ENCODE measurements around the gene DYNLT2. TPM values are rescaled to one million over a fixed set of nuclear protein-coding genes. Genes with fewer than 3 reads are reported as not detected.

The DYNLT2 gene
- total and polyA plus RNA-seq, 2 of the 13 experiments (the other 11 are each of a cell fraction or from before 2014, with no cell fraction given), result 2.1 to 4.3 TPM

DNA sequence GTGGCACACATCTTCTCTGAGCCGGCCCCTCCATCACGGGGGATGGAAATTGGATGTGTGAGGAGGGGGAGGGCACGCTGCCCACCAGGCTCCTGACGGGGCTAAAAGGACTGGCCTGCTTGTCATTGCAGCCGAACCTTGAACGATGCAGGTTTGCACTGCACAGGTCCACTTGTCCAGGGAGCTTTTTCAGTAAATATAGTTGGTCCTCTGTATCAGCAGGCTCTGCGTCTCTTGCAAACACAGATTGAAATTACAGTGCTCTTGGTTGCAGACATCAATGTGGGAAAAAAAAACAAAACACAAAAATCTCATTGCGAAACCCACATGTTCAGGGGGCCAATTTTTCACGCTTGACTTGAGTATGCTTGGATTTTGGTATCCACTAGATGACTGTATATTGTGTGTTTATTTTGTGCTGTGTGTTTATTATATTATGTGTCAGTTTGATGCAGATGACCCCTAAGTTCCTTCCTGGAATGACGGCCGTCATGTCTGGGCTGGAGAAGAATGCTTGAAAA is 29.3 kb upstream of the DYNLT2 start (continued):
- TF ChIP-seq, protein P1, sequence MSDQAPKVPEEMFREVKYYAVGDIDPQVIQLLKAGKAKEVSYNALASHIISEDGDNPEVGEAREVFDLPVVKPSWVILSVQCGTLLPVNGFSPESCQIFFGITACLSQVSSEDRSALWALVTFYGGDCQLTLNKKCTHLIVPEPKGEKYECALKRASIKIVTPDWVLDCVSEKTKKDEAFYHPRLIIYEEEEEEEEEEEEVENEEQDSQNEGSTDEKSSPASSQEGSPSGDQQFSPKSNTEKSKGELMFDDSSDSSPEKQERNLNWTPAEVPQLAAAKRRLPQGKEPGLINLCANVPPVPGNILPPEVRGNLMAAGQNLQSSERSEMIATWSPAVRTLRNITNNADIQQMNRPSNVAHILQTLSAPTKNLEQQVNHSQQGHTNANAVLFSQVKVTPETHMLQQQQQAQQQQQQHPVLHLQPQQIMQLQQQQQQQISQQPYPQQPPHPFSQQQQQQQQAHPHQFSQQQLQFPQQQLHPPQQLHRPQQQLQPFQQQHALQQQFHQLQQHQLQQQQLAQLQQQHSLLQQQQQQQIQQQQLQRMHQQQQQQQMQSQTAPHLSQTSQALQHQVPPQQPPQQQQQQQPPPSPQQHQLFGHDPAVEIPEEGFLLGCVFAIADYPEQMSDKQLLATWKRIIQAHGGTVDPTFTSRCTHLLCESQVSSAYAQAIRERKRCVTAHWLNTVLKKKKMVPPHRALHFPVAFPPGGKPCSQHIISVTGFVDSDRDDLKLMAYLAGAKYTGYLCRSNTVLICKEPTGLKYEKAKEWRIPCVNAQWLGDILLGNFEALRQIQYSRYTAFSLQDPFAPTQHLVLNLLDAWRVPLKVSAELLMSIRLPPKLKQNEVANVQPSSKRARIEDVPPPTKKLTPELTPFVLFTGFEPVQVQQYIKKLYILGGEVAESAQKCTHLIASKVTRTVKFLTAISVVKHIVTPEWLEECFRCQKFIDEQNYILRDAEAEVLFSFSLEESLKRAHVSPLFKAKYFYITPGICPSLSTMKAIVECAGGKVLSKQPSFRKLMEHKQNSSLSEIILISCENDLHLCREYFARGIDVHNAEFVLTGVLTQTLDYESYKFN (CRISPR knock-in tag; conservative IDR thresholded peaks at IDR 0.05), result peak; percentile 48
- TF ChIP-seq HNF4G (IDR thresholded peaks at IDR 0.05; ENCODE audit: borderline replicate concordance, low read depth, low read length), result peak; percentile 45; the same call in 1 of the 2 replicates
- no peak for TF ChIP-seq HNF4G (CRISPR knock-in tag; IDR thresholded peaks at IDR 0.05; ENCODE audit: borderline replicate concordance, low read depth)
- peak; percentile 100 for TF ChIP-seq ZNF12 (CRISPR knock-in tag; IDR thresholded peaks at IDR 0.05)
- TF ChIP-seq, protein P2, sequence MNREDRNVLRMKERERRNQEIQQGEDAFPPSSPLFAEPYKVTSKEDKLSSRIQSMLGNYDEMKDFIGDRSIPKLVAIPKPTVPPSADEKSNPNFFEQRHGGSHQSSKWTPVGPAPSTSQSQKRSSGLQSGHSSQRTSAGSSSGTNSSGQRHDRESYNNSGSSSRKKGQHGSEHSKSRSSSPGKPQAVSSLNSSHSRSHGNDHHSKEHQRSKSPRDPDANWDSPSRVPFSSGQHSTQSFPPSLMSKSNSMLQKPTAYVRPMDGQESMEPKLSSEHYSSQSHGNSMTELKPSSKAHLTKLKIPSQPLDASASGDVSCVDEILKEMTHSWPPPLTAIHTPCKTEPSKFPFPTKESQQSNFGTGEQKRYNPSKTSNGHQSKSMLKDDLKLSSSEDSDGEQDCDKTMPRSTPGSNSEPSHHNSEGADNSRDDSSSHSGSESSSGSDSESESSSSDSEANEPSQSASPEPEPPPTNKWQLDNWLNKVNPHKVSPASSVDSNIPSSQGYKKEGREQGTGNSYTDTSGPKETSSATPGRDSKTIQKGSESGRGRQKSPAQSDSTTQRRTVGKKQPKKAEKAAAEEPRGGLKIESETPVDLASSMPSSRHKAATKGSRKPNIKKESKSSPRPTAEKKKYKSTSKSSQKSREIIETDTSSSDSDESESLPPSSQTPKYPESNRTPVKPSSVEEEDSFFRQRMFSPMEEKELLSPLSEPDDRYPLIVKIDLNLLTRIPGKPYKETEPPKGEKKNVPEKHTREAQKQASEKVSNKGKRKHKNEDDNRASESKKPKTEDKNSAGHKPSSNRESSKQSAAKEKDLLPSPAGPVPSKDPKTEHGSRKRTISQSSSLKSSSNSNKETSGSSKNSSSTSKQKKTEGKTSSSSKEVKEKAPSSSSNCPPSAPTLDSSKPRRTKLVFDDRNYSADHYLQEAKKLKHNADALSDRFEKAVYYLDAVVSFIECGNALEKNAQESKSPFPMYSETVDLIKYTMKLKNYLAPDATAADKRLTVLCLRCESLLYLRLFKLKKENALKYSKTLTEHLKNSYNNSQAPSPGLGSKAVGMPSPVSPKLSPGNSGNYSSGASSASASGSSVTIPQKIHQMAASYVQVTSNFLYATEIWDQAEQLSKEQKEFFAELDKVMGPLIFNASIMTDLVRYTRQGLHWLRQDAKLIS (CRISPR knock-in tag; IDR thresholded peaks at IDR 0.05), result no peak
- peak; percentile 15; the same call in 1 of the 2 replicates for TF ChIP-seq SAP130 (CRISPR knock-in tag; IDR thresholded peaks at IDR 0.05; ENCODE audit: low read depth)
- no peak for TF ChIP-seq SOX6 (IDR thresholded peaks at IDR 0.05)
- peak; percentile 71; the same call in 1 of the 2 replicates for TF ChIP-seq SOX6 (CRISPR knock-in tag; IDR thresholded peaks at IDR 0.05)
- TF ChIP-seq, protein P3, sequence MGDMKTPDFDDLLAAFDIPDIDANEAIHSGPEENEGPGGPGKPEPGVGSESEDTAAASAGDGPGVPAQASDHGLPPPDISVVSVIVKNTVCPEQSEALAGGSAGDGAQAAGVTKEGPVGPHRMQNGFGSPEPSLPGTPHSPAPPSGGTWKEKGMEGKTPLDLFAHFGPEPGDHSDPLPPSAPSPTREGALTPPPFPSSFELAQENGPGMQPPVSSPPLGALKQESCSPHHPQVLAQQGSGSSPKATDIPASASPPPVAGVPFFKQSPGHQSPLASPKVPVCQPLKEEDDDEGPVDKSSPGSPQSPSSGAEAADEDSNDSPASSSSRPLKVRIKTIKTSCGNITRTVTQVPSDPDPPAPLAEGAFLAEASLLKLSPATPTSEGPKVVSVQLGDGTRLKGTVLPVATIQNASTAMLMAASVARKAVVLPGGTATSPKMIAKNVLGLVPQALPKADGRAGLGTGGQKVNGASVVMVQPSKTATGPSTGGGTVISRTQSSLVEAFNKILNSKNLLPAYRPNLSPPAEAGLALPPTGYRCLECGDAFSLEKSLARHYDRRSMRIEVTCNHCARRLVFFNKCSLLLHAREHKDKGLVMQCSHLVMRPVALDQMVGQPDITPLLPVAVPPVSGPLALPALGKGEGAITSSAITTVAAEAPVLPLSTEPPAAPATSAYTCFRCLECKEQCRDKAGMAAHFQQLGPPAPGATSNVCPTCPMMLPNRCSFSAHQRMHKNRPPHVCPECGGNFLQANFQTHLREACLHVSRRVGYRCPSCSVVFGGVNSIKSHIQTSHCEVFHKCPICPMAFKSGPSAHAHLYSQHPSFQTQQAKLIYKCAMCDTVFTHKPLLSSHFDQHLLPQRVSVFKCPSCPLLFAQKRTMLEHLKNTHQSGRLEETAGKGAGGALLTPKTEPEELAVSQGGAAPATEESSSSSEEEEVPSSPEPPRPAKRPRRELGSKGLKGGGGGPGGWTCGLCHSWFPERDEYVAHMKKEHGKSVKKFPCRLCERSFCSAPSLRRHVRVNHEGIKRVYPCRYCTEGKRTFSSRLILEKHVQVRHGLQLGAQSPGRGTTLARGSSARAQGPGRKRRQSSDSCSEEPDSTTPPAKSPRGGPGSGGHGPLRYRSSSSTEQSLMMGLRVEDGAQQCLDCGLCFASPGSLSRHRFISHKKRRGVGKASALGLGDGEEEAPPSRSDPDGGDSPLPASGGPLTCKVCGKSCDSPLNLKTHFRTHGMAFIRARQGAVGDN (CRISPR knock-in tag; IDR thresholded peaks at IDR 0.05), result peak; percentile 44; the same call in 1 of the 2 replicates
- TF ChIP-seq LCORL (IDR thresholded peaks at IDR 0.05), result no peak
- TF ChIP-seq LCORL (CRISPR knock-in tag; IDR thresholded peaks at IDR 0.05), result 0 out of 2 replicates have a peak, but pooled peaks have one; percentile 51
- 0 out of 2 replicates have a peak, but pooled peaks have one; percentile 3 for TF ChIP-seq ZFX (CRISPR knock-in tag; IDR thresholded peaks at IDR 0.05; ENCODE audit: low read depth)
- TF ChIP-seq, protein P4, sequence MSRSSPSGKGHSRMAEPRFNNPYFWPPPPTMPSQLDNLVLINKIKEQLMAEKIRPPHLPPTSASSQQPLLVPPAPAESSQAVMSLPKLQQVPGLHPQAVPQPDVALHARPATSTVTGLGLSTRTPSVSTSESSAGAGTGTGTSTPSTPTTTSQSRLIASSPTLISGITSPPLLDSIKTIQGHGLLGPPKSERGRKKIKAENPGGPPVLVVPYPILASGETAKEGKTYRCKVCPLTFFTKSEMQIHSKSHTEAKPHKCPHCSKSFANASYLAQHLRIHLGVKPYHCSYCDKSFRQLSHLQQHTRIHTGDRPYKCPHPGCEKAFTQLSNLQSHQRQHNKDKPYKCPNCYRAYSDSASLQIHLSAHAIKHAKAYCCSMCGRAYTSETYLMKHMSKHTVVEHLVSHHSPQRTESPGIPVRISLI (CRISPR knock-in tag; IDR thresholded peaks at IDR 0.05; ENCODE audit: borderline replicate concordance), result peak; percentile 74; the same call in 1 of the 2 replicates
- peak; percentile 70 for TF ChIP-seq CEBPG (CRISPR knock-in tag; IDR thresholded peaks at IDR 0.05)
- peak; percentile 45 for TF ChIP-seq XRCC5 (optimal IDR thresholded peaks at IDR 0.05; ENCODE audit: low read length)
- peak; percentile 23 for TF ChIP-seq SALL1 (CRISPR knock-in tag; IDR thresholded peaks at IDR 0.05)
- TF ChIP-seq SIX1 (CRISPR knock-in tag; IDR thresholded peaks at IDR 0.05; ENCODE audit: borderline replicate concordance), result no peak

All from HepG2 (cell line).